ENCODE results near the gene NXPH4. TPM values are rescaled to one million over a fixed set of nuclear protein-coding genes. Genes with fewer than 3 reads are reported as not detected.

NXPH4 gene
- total and polyA plus RNA-seq, 12 donors = 0.06 to 3.7 (median 0.46) TPM; not detected in 3

DNA sequence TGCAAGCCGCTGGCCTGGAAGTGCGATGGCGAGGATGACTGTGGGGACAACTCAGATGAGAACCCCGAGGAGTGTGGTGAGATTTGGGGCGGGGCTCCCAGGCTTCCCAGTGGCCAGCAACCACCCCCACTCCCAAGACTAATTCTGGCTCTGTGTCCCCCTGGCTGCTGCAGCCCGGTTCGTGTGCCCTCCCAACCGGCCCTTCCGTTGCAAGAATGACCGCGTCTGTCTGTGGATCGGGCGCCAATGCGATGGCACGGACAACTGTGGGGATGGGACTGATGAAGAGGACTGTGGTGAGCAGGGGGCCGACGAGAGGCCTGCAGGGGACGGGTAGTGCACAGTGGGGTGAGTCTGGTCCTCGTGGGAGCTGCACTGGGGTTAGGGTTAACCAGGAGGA is 12.1 kb upstream of the NXPH4 start:
- H3K27me3 ChIP-seq = no peaks in the 10 kb centered on the region
- no peak for DNase-seq
- H3K4me3 ChIP-seq = no peak overlapping the region
- H3K4me1 ChIP-seq (replicated peaks in 1 of 2) = no peaks in the 10 kb centered on the region
- intact Hi-C loops (cut with DNase I) = no loop called here
- peaks cover 0 to 96% of the 10 kb centered on the region in 2 donors for H3K36me3 ChIP-seq (replicated peaks in 1 of 2)
- TF ChIP-seq CTCF (IDR thresholded peaks at IDR 0.05) (no peak), POLR2A (IDR thresholded peaks at IDR 0.05) (no peak)
- no peak overlapping the region for H3K27ac ChIP-seq
- H3K9me3 ChIP-seq (replicated peaks in 1 of 3) = no peaks in the 10 kb centered on the region
- WGBS, 4 donors = 90 to 92% (median 92%) methylated on average over 11 to 19 of the region's 19 CpGs

GRCh38 chr12:57205186-57205585 is 11.4 kb upstream of the NXPH4 start:
- 85 to 97% (median 96%) methylated on average over 5 to 26 of the region's 26 CpGs for WGBS, 4 donors
- H3K36me3 ChIP-seq (replicated peaks in 1 of 2) = peaks cover 0 to 95% of the 10 kb centered on the region in 2 donors

GRCh38 chr12:57205931-57206330 is 10.7 kb upstream of the NXPH4 start:
- WGBS, 4 donors = 85 to 98% (median 92%) methylated on average over 6 to 7 of the region's 7 CpGs
- H3K36me3 ChIP-seq (replicated peaks in 1 of 2) = peaks cover 0 to 94% of the 10 kb centered on the region in 2 donors
- no peaks in the 10 kb centered on the region for H3K9me3 ChIP-seq (replicated peaks in 1 of 3)

More at GRCh38 chr12:57205186-57205585, 11.4 kb upstream of the NXPH4 start:
- Histone ChIP-seq H3K27ac (no peak overlapping the region), H3K9me3 (replicated peaks in 1 of 3) (no peaks in the 10 kb centered on the region), H3K27me3 (no peaks in the 10 kb centered on the region), H3K4me3 (no peak overlapping the region), H3K4me1 (replicated peaks in 1 of 2) (no peaks in the 10 kb centered on the region)
- TF ChIP-seq CTCF (IDR thresholded peaks at IDR 0.05) = no peak
- TF ChIP-seq POLR2A (IDR thresholded peaks at IDR 0.05) = no peak
- intact Hi-C loops (cut with DNase I) = loop anchor here in 1 of 2 donors (5.0 kb wide), 1 partner anchor 37 kb away; no protein-coding TSS in a partner anchor
- no peak for DNase-seq

More at GRCh38 chr12:57205931-57206330, 10.7 kb upstream of the NXPH4 start:
- no peak overlapping the region for H3K4me3 ChIP-seq
- no peak for DNase-seq
- no peaks in the 10 kb centered on the region for H3K4me1 ChIP-seq (replicated peaks in 1 of 2)
- TF ChIP-seq POLR2A (IDR thresholded peaks at IDR 0.05) = no peak
- no peak for TF ChIP-seq CTCF (IDR thresholded peaks at IDR 0.05)
- H3K27ac ChIP-seq = no peak overlapping the region
- H3K27me3 ChIP-seq = no peaks in the 10 kb centered on the region
- intact Hi-C loops (cut with DNase I) = loop anchor here in 1 of 2 donors (5.0 kb wide), 1 partner anchor 36 kb away; no protein-coding TSS in a partner anchor

All from adrenal gland (tissue), 12 donors.